GM12891 (cell line): ENCODE results near the gene OR2D2.

ENCODE experiments used
- PAX5 ChIP-seq: IDR thresholded peaks from 2 replicates; pipeline ENCODE4 v1.6.1; 2011; ENCODE audit warnings: low read length, moderate library complexity, mild to moderate bottlenecking; ENCODE audit not compliant: insufficient read depth, severe bottlenecking
- POLR2A ChIP-seq: IDR thresholded peaks from 2 replicates; pipeline ENCODE4 v1.6.1; 2011; ENCODE audit warnings: low read depth, low read length, control low read depth
- POLR2AphosphoS5 ChIP-seq: IDR thresholded peaks from 2 replicates; pipeline ENCODE4 v1.6.1; 2011; ENCODE audit warnings: low read depth, low read length, control low read depth
- POU2F2 ChIP-seq: IDR thresholded peaks from 2 replicates; pipeline ENCODE4 v1.6.1; 2011; ENCODE audit warnings: low read depth, mild to moderate bottlenecking, control low read depth, low read length, moderate library complexity
- SPI1 ChIP-seq: IDR thresholded peaks from 2 replicates; pipeline ENCODE4 v1.6.1; 2011; ENCODE audit warnings: low read depth, low read length, control low read depth
- TAF1 ChIP-seq: IDR thresholded peaks from 2 replicates; pipeline ENCODE4 v1.6.1; 2011; ENCODE audit warnings: low read depth, low read length, control low read depth

DNA sequence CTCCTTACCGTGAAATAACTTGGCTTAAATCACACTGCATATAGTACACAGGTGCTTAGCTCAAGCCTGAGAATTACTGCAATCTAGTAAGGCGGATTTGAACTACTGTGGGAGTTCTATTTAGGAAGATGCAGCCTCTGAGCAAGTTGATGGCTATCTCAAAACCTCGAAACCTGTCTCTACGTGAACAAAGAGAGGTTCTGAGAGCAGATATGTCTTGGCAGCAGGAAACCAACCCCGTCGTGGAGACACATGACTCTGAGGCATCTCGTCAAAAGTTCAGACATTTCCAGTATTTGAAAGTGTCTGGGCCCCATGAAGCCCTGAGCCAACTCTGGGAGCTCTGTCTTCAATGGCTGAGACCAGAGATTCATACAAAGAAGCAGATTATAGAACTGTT lies 39.8 kb upstream of the OR2D2 start:
- TF ChIP-seq POLR2A (no peak), PAX5 (no peak), TAF1 (no peak), POU2F2 (no peak), POLR2AphosphoS5 (no peak), SPI1 (no peak)
